ENCODE data around the gene KLHL2. TPM values are rescaled to one million over a fixed set of nuclear protein-coding genes. Genes with fewer than 3 reads are reported as not detected.

The KLHL2 gene
- total and polyA plus RNA-seq, 2 of the 13 experiments (the other 11 are each of a cell fraction or from before 2014, with no cell fraction given): 9.2 to 17.6 TPM

GRCh38 chr4:165207431-165208220, at the start of gene KLHL2 (continued):
- TF ChIP-seq, protein P1, sequence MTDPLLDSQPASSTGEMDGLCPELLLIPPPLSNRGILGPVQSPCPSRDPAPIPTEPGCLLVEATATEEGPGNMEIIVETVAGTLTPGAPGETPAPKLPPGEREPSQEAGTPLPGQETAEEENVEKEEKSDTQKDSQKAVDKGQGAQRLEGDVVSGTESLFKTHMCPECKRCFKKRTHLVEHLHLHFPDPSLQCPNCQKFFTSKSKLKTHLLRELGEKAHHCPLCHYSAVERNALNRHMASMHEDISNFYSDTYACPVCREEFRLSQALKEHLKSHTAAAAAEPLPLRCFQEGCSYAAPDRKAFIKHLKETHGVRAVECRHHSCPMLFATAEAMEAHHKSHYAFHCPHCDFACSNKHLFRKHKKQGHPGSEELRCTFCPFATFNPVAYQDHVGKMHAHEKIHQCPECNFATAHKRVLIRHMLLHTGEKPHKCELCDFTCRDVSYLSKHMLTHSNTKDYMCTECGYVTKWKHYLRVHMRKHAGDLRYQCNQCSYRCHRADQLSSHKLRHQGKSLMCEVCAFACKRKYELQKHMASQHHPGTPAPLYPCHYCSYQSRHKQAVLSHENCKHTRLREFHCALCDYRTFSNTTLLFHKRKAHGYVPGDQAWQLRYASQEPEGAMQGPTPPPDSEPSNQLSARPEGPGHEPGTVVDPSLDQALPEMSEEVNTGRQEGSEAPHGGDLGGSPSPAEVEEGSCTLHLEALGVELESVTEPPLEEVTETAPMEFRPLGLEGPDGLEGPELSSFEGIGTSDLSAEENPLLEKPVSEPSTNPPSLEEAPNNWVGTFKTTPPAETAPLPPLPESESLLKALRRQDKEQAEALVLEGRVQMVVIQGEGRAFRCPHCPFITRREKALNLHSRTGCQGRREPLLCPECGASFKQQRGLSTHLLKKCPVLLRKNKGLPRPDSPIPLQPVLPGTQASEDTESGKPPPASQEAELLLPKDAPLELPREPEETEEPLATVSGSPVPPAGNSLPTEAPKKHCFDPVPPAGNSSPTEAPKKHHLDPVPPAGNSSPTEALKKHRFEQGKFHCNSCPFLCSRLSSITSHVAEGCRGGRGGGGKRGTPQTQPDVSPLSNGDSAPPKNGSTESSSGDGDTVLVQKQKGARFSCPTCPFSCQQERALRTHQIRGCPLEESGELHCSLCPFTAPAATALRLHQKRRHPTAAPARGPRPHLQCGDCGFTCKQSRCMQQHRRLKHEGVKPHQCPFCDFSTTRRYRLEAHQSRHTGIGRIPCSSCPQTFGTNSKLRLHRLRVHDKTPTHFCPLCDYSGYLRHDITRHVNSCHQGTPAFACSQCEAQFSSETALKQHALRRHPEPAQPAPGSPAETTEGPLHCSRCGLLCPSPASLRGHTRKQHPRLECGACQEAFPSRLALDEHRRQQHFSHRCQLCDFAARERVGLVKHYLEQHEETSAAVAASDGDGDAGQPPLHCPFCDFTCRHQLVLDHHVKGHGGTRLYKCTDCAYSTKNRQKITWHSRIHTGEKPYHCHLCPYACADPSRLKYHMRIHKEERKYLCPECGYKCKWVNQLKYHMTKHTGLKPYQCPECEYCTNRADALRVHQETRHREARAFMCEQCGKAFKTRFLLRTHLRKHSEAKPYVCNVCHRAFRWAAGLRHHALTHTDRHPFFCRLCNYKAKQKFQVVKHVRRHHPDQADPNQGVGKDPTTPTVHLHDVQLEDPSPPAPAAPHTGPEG (CRISPR knock-in tag; IDR thresholded peaks at IDR 0.05): peak; percentile 99
- TF ChIP-seq SP4 (CRISPR knock-in tag; IDR thresholded peaks at IDR 0.05): peak; percentile 50; the same call in 1 of the 2 replicates
- TF ChIP-seq, protein P2, sequence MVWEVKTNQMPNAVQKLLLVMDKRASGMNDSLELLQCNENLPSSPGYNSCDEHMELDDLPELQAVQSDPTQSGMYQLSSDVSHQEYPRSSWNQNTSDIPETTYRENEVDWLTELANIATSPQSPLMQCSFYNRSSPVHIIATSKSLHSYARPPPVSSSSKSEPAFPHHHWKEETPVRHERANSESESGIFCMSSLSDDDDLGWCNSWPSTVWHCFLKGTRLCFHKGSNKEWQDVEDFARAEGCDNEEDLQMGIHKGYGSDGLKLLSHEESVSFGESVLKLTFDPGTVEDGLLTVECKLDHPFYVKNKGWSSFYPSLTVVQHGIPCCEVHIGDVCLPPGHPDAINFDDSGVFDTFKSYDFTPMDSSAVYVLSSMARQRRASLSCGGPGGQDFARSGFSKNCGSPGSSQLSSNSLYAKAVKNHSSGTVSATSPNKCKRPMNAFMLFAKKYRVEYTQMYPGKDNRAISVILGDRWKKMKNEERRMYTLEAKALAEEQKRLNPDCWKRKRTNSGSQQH (CRISPR knock-in tag; IDR thresholded peaks at IDR 0.05; ENCODE audit: low read depth): peak; percentile 36; the same call in 1 of the 2 replicates
- TF ChIP-seq ZNF703 (CRISPR knock-in tag; IDR thresholded peaks at IDR 0.05; ENCODE audit: borderline replicate concordance): no peak
- TF ChIP-seq SOX6 (IDR thresholded peaks at IDR 0.05): no peak
- TF ChIP-seq SOX6 (CRISPR knock-in tag; IDR thresholded peaks at IDR 0.05): no peak
- no peak for TF ChIP-seq ZEB1 (IDR thresholded peaks at IDR 0.05; ENCODE audit: insufficient replicate concordance, low read depth)
- TF ChIP-seq ZZZ3 (CRISPR knock-in tag; IDR thresholded peaks at IDR 0.05; ENCODE audit: borderline replicate concordance): no peak
- no peak for TF ChIP-seq HCFC1 (IDR thresholded peaks at IDR 0.05; ENCODE audit: low read depth, low read length)
- no peak; the same call in 1 of the 2 replicates for TF ChIP-seq ZMAT3 (CRISPR knock-in tag; conservative IDR thresholded peaks at IDR 0.05)
- TF ChIP-seq PHF5A (CRISPR knock-in tag; IDR thresholded peaks at IDR 0.05; ENCODE audit: low read depth, unreplicated experiment): no peak
- TF ChIP-seq SIN3A (IDR thresholded peaks at IDR 0.05; ENCODE audit: borderline replicate concordance, low read depth, low read length): peak; percentile 66; the same call in 1 of the 2 replicates
- no peak for TF ChIP-seq ATF6 (CRISPR knock-in tag; conservative IDR thresholded peaks at IDR 0.05)
- TF ChIP-seq, protein P3, sequence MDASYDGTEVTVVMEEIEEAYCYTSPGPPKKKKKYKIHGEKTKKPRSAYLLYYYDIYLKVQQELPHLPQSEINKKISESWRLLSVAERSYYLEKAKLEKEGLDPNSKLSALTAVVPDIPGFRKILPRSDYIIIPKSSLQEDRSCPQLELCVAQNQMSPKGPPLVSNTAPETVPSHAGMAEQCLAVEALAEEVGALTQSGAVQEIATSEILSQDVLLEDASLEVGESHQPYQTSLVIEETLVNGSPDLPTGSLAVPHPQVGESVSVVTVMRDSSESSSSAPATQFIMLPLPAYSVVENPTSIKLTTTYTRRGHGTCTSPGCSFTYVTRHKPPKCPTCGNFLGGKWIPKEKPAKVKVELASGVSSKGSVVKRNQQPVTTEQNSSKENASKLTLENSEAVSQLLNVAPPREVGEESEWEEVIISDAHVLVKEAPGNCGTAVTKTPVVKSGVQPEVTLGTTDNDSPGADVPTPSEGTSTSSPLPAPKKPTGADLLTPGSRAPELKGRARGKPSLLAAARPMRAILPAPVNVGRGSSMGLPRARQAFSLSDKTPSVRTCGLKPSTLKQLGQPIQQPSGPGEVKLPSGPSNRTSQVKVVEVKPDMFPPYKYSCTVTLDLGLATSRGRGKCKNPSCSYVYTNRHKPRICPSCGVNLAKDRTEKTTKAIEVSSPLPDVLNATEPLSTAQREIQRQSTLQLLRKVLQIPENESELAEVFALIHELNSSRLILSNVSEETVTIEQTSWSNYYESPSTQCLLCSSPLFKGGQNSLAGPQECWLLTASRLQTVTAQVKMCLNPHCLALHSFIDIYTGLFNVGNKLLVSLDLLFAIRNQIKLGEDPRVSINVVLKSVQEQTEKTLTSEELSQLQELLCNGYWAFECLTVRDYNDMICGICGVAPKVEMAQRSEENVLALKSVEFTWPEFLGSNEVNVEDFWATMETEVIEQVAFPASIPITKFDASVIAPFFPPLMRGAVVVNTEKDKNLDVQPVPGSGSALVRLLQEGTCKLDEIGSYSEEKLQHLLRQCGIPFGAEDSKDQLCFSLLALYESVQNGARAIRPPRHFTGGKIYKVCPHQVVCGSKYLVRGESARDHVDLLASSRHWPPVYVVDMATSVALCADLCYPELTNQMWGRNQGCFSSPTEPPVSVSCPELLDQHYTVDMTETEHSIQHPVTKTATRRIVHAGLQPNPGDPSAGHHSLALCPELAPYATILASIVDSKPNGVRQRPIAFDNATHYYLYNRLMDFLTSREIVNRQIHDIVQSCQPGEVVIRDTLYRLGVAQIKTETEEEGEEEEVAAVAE (CRISPR knock-in tag; IDR thresholded peaks at IDR 0.05; ENCODE audit: borderline replicate concordance): no peak
- no peak for TF ChIP-seq ZMYM3 (CRISPR knock-in tag; IDR thresholded peaks at IDR 0.05)
